HepG2 (cell line): ENCODE measurements around the gene CD248. TPM values are rescaled to one million over a fixed set of nuclear protein-coding genes. Genes with fewer than 3 reads are reported as not detected.

Experiments used
- BORCS8-MEF2B ChIP-seq: sonication (generic); formaldehyde crosslinking; IDR thresholded peaks from 2 replicates; pipeline ENCODE4 v1.8.0; 2022; ENCODE audit warnings: mild to moderate bottlenecking, missing genetic modification reagents
- CBFB ChIP-seq: sonication (generic); formaldehyde crosslinking; IDR thresholded peaks from 2 replicates; pipeline ENCODE4 v1.4.0; 2020; ENCODE audit warnings: missing genetic modification reagents
- DMAP1 ChIP-seq: IDR thresholded peaks from 2 replicates; pipeline ENCODE4 v1.6.1; 2016
- EEA1 ChIP-seq: sonication (generic); formaldehyde crosslinking; IDR thresholded peaks from 2 replicates; pipeline ENCODE4 v1.5.1; 2020; ENCODE audit warnings: mild to moderate bottlenecking, missing genetic modification reagents, borderline replicate concordance
- ISL2 ChIP-seq: sonication (generic); formaldehyde crosslinking; IDR thresholded peaks from 2 replicates; pipeline ENCODE4 v1.5.0; 2020; ENCODE audit warnings: missing genetic modification reagents
- MAFK ChIP-seq, 2 experiments: IDR thresholded peaks in 1 of 2; conservative IDR thresholded peaks in 1 of 2; 2 replicates each; pipeline ENCODE4 v1.6.1; 2011; ENCODE audit warnings: improper control_type of control experiment in 2 of 2, low read length in 2 of 2
- MBNL3 ChIP-seq: fragments of 250-450 bp; sonication (Bioruptor Pico); conservative IDR thresholded peaks from 2 replicates; pipeline ENCODE4 v1.8.0; 2022; ENCODE audit warnings: mild to moderate bottlenecking, inconsistent platforms
- NBN ChIP-seq: fragments of 450-650 bp; conservative IDR thresholded peaks from 2 replicates; pipeline ENCODE4 v1.6.1; 2017
- NFIC ChIP-seq: IDR thresholded peaks from 2 replicates; pipeline ENCODE4 v1.6.1; 2012; ENCODE audit warnings: mild to moderate bottlenecking, low read length, inconsistent platforms
- NRL ChIP-seq: sonication (generic); formaldehyde crosslinking; IDR thresholded peaks from 2 replicates; pipeline ENCODE4 v1.5.0; 2020; ENCODE audit warnings: missing genetic modification reagents, mild to moderate bottlenecking, moderate library complexity, borderline replicate concordance
- RBM22 ChIP-seq: fragments of 200-400 bp; formaldehyde crosslinking; optimal IDR thresholded peaks from 2 replicates; pipeline ENCODE3; 2017; ENCODE audit warnings: mild to moderate bottlenecking, low read length, moderate library complexity
- SMC3 ChIP-seq: IDR thresholded peaks from 2 replicates; pipeline ENCODE4 v1.6.1; 2011; ENCODE audit warnings: low read length, improper control_type of control experiment
- THYN1 ChIP-seq: sonication (generic); formaldehyde crosslinking; IDR thresholded peaks from 2 replicates; pipeline ENCODE4 v1.8.1; 2023; ENCODE audit warnings: low read depth, mild to moderate bottlenecking, moderate library complexity, missing genetic modification reagents, borderline replicate concordance
- ZNF136 ChIP-seq: sonication (generic); formaldehyde crosslinking; IDR thresholded peaks from 2 replicates; pipeline ENCODE4 v1.8.1; 2022; ENCODE audit warnings: low read depth, mild to moderate bottlenecking, moderate library complexity, missing genetic modification reagents
- ZNF17 ChIP-seq: sonication (generic); formaldehyde crosslinking; IDR thresholded peaks from 2 replicates; pipeline ENCODE4 v1.5.0; 2020; ENCODE audit warnings: mild to moderate bottlenecking, missing genetic modification reagents
- ZNF263 ChIP-seq: sonication (generic); formaldehyde crosslinking; IDR thresholded peaks from 2 replicates; pipeline ENCODE4 v1.4.0; 2020; ENCODE audit warnings: missing genetic modification reagents
- ZNF296 ChIP-seq: sonication (generic); formaldehyde crosslinking; conservative IDR thresholded peaks from 2 replicates; pipeline ENCODE4 v1.5.0; 2020; ENCODE audit warnings: mild to moderate bottlenecking, missing genetic modification reagents
- ZNF546 ChIP-seq: sonication (generic); formaldehyde crosslinking; conservative IDR thresholded peaks from 2 replicates; pipeline ENCODE4 v1.8.1; 2023; ENCODE audit warnings: mild to moderate bottlenecking, missing genetic modification reagents
- ZNF615 ChIP-seq: sonication (generic); formaldehyde crosslinking; IDR thresholded peaks from 2 replicates; pipeline ENCODE4 v1.5.0; 2020; ENCODE audit warnings: mild to moderate bottlenecking, missing genetic modification reagents, borderline replicate concordance
- polyA plus RNA-seq, 8 experiments: library from polyadenylated mRNA; depleted of rRNA in 3 of 8; stranded (reverse) in 7 of 8; unstranded in 1 of 8; fragments of >200 nt; fragmentation: Illumina TruSeq in 4 of 8; extraction: Trizol in 4 of 8; gene quantifications; 2 replicates each; pipeline versions ENCODE4 v1.2.1 to v1.2.3, GENCODE V29; 2011 to 2016; ENCODE audit warnings: low read depth in 4 of 8, missing spikeins in 1 of 8, mixed read lengths in 1 of 8; ENCODE audit not compliant: insufficient read depth in 1 of 8
- total RNA-seq, 5 experiments: library from RNA; depleted of rRNA; stranded (reverse); fragments of >200 nt; fragmentation: Illumina TruSeq; extraction: Trizol; gene quantifications; 2 replicates each; pipeline ENCODE4 v1.2.3, GENCODE V29; 2016; ENCODE audit warnings: low read depth in 1 of 5
- TF ChIP-seq, protein P1 (sequence below): sonication (generic); formaldehyde crosslinking; IDR thresholded peaks from 2 replicates; pipeline ENCODE4 v1.4.0; 2020; ENCODE audit warnings: missing genetic modification reagents
- TF ChIP-seq, protein P2 (sequence below): sonication (generic); formaldehyde crosslinking; conservative IDR thresholded peaks from 2 replicates; pipeline ENCODE4 v1.4.0; 2020; ENCODE audit warnings: missing genetic modification reagents
- TF ChIP-seq, protein P3 (sequence below): sonication (generic); formaldehyde crosslinking; conservative IDR thresholded peaks from 2 replicates; pipeline ENCODE4 v1.4.0; 2020; ENCODE audit warnings: mild to moderate bottlenecking, missing genetic modification reagents, moderate library complexity
- TF ChIP-seq, protein P4 (sequence below): sonication (generic); formaldehyde crosslinking; IDR thresholded peaks from 2 replicates; pipeline ENCODE4 v1.4.0; 2020; ENCODE audit warnings: missing genetic modification reagents

Gene CD248
- total and polyA plus RNA-seq, 2 of the 13 experiments (the other 11 are each of a cell fraction or from before 2014, with no cell fraction given) = 0.25 to 0.35 TPM

DNA sequence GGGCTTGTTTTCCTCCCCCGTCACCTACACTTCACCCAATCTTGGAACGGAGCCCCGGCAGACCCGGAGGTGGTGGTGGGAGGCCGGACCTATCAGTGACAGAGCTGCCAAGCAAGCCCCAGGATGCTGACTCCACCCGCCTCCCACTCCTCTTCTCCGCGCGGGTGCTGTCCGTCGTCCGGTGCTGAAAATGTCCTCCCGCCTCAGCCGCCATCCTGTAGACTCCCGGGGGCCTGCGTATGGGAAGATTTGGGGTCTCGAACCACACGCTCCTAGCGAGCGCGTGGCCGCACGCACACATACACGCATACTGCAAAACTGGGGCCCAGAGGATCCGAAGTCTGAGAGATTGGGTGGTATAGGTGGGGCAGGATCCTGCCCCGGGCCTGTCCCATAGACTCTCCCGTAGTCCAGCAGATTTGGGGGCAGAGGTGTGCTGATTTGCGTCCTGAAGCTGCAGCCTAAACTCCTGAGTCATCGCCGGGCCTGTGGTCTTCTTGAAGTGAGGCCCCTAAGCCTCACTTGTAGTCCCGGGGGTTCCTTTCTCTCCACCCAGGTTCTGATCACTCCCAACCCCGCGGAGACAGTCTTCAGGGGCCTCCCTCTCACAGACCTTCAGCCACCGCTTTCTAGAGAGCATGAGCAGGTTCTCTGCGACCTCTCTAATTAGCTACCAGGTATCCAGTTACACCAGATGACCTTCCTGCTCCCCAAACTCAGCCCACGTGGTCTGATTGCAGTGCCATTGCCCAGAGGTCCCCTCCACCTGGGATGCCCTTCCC lies 27.1 kb downstream of the CD248 start (continued):
- TF ChIP-seq, protein P1, sequence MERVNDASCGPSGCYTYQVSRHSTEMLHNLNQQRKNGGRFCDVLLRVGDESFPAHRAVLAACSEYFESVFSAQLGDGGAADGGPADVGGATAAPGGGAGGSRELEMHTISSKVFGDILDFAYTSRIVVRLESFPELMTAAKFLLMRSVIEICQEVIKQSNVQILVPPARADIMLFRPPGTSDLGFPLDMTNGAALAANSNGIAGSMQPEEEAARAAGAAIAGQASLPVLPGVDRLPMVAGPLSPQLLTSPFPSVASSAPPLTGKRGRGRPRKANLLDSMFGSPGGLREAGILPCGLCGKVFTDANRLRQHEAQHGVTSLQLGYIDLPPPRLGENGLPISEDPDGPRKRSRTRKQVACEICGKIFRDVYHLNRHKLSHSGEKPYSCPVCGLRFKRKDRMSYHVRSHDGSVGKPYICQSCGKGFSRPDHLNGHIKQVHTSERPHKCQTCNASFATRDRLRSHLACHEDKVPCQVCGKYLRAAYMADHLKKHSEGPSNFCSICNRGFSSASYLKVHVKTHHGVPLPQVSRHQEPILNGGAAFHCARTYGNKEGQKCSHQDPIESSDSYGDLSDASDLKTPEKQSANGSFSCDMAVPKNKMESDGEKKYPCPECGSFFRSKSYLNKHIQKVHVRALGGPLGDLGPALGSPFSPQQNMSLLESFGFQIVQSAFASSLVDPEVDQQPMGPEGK (CRISPR knock-in tag) = peak; percentile 20; the same call in 1 of the 2 replicates
- TF ChIP-seq CBFB = no peak; the same call in 1 of the 2 replicates
- no peak for TF ChIP-seq RBM22
- no peak for TF ChIP-seq SMC3
- TF ChIP-seq THYN1 (CRISPR knock-in tag) = no peak
- TF ChIP-seq ZNF615 = 0 out of 2 replicates have a peak, but pooled peaks have one; percentile 72
- no peak for TF ChIP-seq ZNF296
- no peak for TF ChIP-seq MAFK (conservative IDR thresholded peaks at IDR 0.05 in 1 of 2, IDR thresholded peaks at IDR 0.05 in 1 of 2; ENCODE audit: low read length in 2 of 2)
- TF ChIP-seq, protein P2, sequence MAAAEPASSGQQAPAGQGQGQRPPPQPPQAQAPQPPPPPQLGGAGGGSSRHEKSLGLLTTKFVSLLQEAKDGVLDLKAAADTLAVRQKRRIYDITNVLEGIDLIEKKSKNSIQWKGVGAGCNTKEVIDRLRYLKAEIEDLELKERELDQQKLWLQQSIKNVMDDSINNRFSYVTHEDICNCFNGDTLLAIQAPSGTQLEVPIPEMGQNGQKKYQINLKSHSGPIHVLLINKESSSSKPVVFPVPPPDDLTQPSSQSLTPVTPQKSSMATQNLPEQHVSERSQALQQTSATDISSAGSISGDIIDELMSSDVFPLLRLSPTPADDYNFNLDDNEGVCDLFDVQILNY = no peak
- TF ChIP-seq ZNF263 (CRISPR knock-in tag) = peak; percentile 78
- TF ChIP-seq ISL2 (CRISPR knock-in tag) = no peak
- TF ChIP-seq MBNL3 (CRISPR knock-in tag) = no peak
- no peak for TF ChIP-seq ZNF136 (CRISPR knock-in tag)
- TF ChIP-seq EEA1 (CRISPR knock-in tag) = 0 out of 2 replicates have a peak, but pooled peaks have one; percentile 64
- no peak for TF ChIP-seq DMAP1 (CRISPR knock-in tag)
- TF ChIP-seq, protein P3, sequence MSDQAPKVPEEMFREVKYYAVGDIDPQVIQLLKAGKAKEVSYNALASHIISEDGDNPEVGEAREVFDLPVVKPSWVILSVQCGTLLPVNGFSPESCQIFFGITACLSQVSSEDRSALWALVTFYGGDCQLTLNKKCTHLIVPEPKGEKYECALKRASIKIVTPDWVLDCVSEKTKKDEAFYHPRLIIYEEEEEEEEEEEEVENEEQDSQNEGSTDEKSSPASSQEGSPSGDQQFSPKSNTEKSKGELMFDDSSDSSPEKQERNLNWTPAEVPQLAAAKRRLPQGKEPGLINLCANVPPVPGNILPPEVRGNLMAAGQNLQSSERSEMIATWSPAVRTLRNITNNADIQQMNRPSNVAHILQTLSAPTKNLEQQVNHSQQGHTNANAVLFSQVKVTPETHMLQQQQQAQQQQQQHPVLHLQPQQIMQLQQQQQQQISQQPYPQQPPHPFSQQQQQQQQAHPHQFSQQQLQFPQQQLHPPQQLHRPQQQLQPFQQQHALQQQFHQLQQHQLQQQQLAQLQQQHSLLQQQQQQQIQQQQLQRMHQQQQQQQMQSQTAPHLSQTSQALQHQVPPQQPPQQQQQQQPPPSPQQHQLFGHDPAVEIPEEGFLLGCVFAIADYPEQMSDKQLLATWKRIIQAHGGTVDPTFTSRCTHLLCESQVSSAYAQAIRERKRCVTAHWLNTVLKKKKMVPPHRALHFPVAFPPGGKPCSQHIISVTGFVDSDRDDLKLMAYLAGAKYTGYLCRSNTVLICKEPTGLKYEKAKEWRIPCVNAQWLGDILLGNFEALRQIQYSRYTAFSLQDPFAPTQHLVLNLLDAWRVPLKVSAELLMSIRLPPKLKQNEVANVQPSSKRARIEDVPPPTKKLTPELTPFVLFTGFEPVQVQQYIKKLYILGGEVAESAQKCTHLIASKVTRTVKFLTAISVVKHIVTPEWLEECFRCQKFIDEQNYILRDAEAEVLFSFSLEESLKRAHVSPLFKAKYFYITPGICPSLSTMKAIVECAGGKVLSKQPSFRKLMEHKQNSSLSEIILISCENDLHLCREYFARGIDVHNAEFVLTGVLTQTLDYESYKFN = no peak; the same call in 1 of the 2 replicates
- TF ChIP-seq, protein P4, sequence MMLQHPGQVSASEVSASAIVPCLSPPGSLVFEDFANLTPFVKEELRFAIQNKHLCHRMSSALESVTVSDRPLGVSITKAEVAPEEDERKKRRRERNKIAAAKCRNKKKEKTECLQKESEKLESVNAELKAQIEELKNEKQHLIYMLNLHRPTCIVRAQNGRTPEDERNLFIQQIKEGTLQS (CRISPR knock-in tag) = no peak
- no peak; the same call in 1 of the 2 replicates for TF ChIP-seq ZNF17 (CRISPR knock-in tag)
- TF ChIP-seq ZNF546 = 0 out of 2 replicates have a peak, but pooled peaks have one; percentile 25
- peak; percentile 82 for TF ChIP-seq NRL
- TF ChIP-seq BORCS8-MEF2B (CRISPR knock-in tag) = peak; percentile 57; the same call in 1 of the 2 replicates
- TF ChIP-seq NFIC = no peak
- no peak for TF ChIP-seq NBN
